BE2C (cell line): ENCODE data around the gene PPFIA4.
"Not testable (repeated sequence)": the region's sequence is repeated elsewhere in the genome, so short reads cannot be mapped to it uniquely, and the experiment has no call there.

Experiments
- DNase-seq: peaks from one replicate; pipeline ENCODE4 v3.0.0-alpha.2; 2020
- H3K27me3 ChIP-seq: fragments of 250-450 bp; sonication (Bioruptor Pico); 2 replicates; pipeline ENCODE4 v1.5.1; 2020; ENCODE audit warnings: mild to moderate bottlenecking
- H3K36me3 ChIP-seq: fragments of 250-450 bp; sonication (Bioruptor Pico); 2 replicates; pipeline ENCODE4 v1.5.1; 2020; ENCODE audit warnings: mild to moderate bottlenecking
- H3K4me1 ChIP-seq: fragments of 250-450 bp; sonication (Bioruptor Pico); 2 replicates; pipeline ENCODE4 v1.5.1; 2020
- H3K4me3 ChIP-seq: 2 replicates; pipeline ENCODE4 v1.5.1; 2011; ENCODE audit warnings: low read depth, low read length
- H3K9me3 ChIP-seq: fragments of 250-450 bp; sonication (Bioruptor Pico); 2 replicates; pipeline ENCODE4 v1.5.1; 2020
- CTCF ChIP-seq: IDR thresholded peaks from 2 replicates; pipeline ENCODE4 v1.5.1; 2012; ENCODE audit warnings: mild to moderate bottlenecking, low read depth, low read length

PPFIA4 gene

GRCh38 chr1:202998836-202999750, 27.2 kb upstream of the PPFIA4 start:
- H3K4me1 ChIP-seq = peaks cover 3% of the 10 kb centered on the region
- DNase-seq = peak; percentile 64
- H3K36me3 ChIP-seq = no peaks in the 10 kb centered on the region
- peak overlapping the region; percentile 8; the same call in 1 of the 2 replicates for H3K4me3 ChIP-seq
- TF ChIP-seq CTCF = peak; percentile 85
- H3K9me3 ChIP-seq = no peaks in the 10 kb centered on the region; the same call in 1 of the 2 replicates
- H3K27me3 ChIP-seq = peaks cover 56% of the 10 kb centered on the region

GRCh38 chr1:203000217-203000944, 25.9 kb upstream of the PPFIA4 start:
- Histone ChIP-seq H3K4me3 (no peak overlapping the region), H3K36me3 (no peaks in the 10 kb centered on the region), H3K4me1 (peaks cover 3% of the 10 kb centered on the region), H3K9me3 (no peaks in the 10 kb centered on the region; the same call in 1 of the 2 replicates), H3K27me3 (peaks cover 43% of the 10 kb centered on the region)
- DNase-seq = no peak
- no peak for TF ChIP-seq CTCF

- H3K4me1 ChIP-seq = peaks cover 3% of the 10 kb centered on the region
- H3K9me3 ChIP-seq = no peaks in the 10 kb centered on the region; the same call in 1 of the 2 replicates
- H3K36me3 ChIP-seq = no peaks in the 10 kb centered on the region
- DNase-seq = no peak
- no peak overlapping the region for H3K4me3 ChIP-seq
- TF ChIP-seq CTCF = no peak
- H3K27me3 ChIP-seq = peaks cover 27% of the 10 kb centered on the region
Measured at GRCh38 chr1:203001986-203002385, 24.3 kb upstream of the PPFIA4 start.

- H3K4me1 ChIP-seq = peaks cover 3% of the 10 kb centered on the region
- H3K9me3 ChIP-seq = no peaks in the 10 kb centered on the region; the same call in 1 of the 2 replicates
- H3K4me3 ChIP-seq = no peak overlapping the region
- H3K36me3 ChIP-seq = no peaks in the 10 kb centered on the region
- no peak for DNase-seq
- no peak for TF ChIP-seq CTCF
- H3K27me3 ChIP-seq = peaks cover 17% of the 10 kb centered on the region
Measured at GRCh38 chr1:203002951-203003350, 23.3 kb upstream of the PPFIA4 start.

GRCh38 chr1:203005395-203006142, 20.7 kb upstream of the PPFIA4 start:
- not testable (repeated sequence) for H3K4me1 ChIP-seq, H3K4me3 ChIP-seq, H3K27me3 ChIP-seq, DNase-seq, H3K9me3 ChIP-seq
- peaks cover 20% of the 10 kb centered on the region for H3K36me3 ChIP-seq
